Measurements from ENCODE around the gene MCF2L2.

DNA sequence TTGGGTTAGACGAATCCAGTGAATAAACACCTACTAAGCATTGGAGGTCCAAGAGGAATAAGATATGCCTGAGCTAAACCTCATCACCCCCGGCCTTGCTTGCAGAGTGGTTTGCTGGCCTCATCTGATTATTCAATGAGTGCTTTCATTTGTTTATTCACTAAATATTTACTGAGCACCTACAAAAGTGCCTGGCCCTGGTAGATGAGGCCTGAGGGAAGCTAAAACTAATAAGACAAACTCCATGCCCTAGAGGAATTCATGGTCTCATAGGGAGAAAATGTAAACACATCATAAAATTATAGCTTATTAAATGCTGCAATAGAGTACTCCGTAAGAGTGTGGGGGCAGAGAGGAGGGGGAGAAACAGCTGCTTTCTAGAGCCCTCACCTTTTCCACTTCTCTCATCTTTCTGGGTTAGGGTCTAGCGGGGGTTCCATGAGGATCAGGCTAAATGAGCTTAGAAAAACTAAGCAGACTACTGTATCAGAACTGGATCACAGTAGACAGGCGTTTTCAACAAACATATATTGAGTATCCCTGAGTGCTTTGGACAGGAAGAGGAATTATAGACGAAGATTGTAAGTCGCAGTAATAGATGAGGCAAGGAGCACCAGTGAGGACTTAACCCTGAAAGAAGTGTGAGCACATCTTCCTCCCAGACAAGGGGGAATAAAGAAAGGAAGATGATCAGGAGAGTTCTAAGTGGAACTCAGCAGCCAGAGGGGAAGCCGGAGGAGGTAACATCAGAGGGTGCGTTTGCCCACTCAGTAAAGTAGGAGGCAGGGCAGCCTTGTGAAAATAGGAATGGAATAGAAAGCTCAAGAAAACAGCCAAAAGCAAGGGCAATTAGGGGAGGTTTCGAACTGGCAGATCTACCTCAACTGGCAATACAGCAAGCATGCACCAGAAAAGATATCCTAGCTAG lies 234.4 kb downstream of the MCF2L2 start:
- TF ChIP-seq POLR2A (IDR thresholded peaks at IDR 0.05) (no peak), POLR2AphosphoS5 (IDR thresholded peaks at IDR 0.05) (no peak)
- TF ChIP-seq, protein P1, sequence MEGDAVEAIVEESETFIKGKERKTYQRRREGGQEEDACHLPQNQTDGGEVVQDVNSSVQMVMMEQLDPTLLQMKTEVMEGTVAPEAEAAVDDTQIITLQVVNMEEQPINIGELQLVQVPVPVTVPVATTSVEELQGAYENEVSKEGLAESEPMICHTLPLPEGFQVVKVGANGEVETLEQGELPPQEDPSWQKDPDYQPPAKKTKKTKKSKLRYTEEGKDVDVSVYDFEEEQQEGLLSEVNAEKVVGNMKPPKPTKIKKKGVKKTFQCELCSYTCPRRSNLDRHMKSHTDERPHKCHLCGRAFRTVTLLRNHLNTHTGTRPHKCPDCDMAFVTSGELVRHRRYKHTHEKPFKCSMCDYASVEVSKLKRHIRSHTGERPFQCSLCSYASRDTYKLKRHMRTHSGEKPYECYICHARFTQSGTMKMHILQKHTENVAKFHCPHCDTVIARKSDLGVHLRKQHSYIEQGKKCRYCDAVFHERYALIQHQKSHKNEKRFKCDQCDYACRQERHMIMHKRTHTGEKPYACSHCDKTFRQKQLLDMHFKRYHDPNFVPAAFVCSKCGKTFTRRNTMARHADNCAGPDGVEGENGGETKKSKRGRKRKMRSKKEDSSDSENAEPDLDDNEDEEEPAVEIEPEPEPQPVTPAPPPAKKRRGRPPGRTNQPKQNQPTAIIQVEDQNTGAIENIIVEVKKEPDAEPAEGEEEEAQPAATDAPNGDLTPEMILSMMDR (IDR thresholded peaks at IDR 0.05 in 8 of 11, conservative IDR thresholded peaks at IDR 0.05 in 3 of 11), result no peak

Data from spleen (tissue), 7 donors.